ENCODE measurements around the gene OTOF.

DNA sequence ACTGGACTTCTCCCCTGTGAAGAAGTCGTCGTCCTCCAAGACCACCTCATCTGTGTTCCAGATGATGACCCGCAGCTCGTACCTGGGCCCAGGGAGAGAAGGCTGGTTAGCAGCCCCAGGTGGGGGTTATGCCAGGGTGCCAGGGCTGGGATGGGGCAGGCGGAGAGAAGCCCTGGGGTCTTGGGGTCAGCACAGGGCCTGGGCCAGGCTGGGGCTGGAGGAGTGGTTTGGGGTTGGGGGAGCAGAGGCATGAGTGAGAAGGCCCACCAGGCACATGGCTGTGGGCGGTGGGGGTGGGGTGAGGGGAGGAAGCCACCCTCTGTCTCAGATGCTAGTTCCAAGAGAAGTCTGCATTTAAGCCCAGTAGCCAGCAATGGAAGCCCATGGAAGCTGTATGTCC, 15.8 kb downstream of the OTOF start:
- TF ChIP-seq, protein P1, sequence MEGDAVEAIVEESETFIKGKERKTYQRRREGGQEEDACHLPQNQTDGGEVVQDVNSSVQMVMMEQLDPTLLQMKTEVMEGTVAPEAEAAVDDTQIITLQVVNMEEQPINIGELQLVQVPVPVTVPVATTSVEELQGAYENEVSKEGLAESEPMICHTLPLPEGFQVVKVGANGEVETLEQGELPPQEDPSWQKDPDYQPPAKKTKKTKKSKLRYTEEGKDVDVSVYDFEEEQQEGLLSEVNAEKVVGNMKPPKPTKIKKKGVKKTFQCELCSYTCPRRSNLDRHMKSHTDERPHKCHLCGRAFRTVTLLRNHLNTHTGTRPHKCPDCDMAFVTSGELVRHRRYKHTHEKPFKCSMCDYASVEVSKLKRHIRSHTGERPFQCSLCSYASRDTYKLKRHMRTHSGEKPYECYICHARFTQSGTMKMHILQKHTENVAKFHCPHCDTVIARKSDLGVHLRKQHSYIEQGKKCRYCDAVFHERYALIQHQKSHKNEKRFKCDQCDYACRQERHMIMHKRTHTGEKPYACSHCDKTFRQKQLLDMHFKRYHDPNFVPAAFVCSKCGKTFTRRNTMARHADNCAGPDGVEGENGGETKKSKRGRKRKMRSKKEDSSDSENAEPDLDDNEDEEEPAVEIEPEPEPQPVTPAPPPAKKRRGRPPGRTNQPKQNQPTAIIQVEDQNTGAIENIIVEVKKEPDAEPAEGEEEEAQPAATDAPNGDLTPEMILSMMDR (IDR thresholded peaks at IDR 0.05): no peak
- no peak for TF ChIP-seq POLR2A (IDR thresholded peaks at IDR 0.05)
